Heart left ventricle (tissue), 16 donors: ENCODE data around the gene LPP. TPM values are rescaled to one million over a fixed set of nuclear protein-coding genes. Genes with fewer than 3 reads are reported as not detected.

ENCODE experiments used
- ATAC-seq, 4 donors: fragments of 200-7000 bp; cut with Tn5 transposase; one replicate each; pipeline ENCODE4 v1.9.1; 2020 to 2022; ENCODE audit warnings: moderate library complexity in 4 of 4, mild to moderate bottlenecking in 3 of 4, moderate number of reproducible peaks in 1 of 4
- DNase-seq, 5 donors: peaks; one replicate each; pipeline ENCODE4 v3.0.0-alpha.2; 2020
- H3K27ac ChIP-seq, 12 donors: fragments of 200-600 bp; sonication (generic) in 4 of 12; one replicate each; pipeline versions ENCODE4 v1.5.0 to v1.8.0; 2016 to 2022; ENCODE audit warnings: mild to moderate bottlenecking in 2 of 12
- H3K27me3 ChIP-seq, 9 donors: fragments of 200-600 bp; sonication (generic) in 2 of 9; one replicate each; pipeline versions ENCODE4 v1.5.1 to v1.8.0; 2016 to 2022; ENCODE audit warnings: mild to moderate bottlenecking in 3 of 9
- H3K36me3 ChIP-seq, 9 donors: fragments of 200-600 bp; sonication (generic) in 2 of 9; one replicate each; pipeline versions ENCODE4 v1.5.0 to v1.8.0; 2018 to 2022; ENCODE audit warnings: mild to moderate bottlenecking in 2 of 9
- H3K4me1 ChIP-seq, 12 donors: fragments of 200-600 bp; sonication (generic) in 4 of 12; one replicate each; pipeline versions ENCODE4 v1.5.0 to v1.8.0; 2016 to 2022; ENCODE audit warnings: mild to moderate bottlenecking in 3 of 12
- H3K4me3 ChIP-seq, 12 donors: fragments of 200-600 bp; sonication (generic) in 4 of 12; one replicate each; pipeline versions ENCODE4 v1.5.0 to v1.8.0; 2017 to 2022; ENCODE audit warnings: mild to moderate bottlenecking in 9 of 12, moderate library complexity in 4 of 12
- H3K9me3 ChIP-seq, 12 donors: fragments of 200-600 bp; sonication (generic) in 4 of 12; one replicate each; pipeline versions ENCODE4 v1.5.0 to v1.8.0; 2016 to 2022; ENCODE audit warnings: mild to moderate bottlenecking in 1 of 12
- POLR2A ChIP-seq, 2 donors: fragments of 450-650 bp; IDR thresholded peaks; one replicate each; pipeline ENCODE4 v1.6.1; 2017; ENCODE audit warnings: antibody characterized with exemption in 2 of 2, mild to moderate bottlenecking in 2 of 2, moderate library complexity in 2 of 2
- WGBS, 4 donors: extraction: QIAGEN DNeasy Blood & Tissue Kit in 2 of 4; methylation state at CpG; one replicate each; pipeline versions ENCODE4 v1.1.5 to v1.1.7; 2013 to 2018; 5-methylcytosine and 5-hydroxymethylcytosine counted together
- intact Hi-C, 10 donors: fragments of 100-400 bp; cut with DNase I; formaldehyde crosslinking; loops; one replicate each; pipeline versions ENCODE4 v1.11.1 to v1.14.2; 2022
- polyA plus RNA-seq, 2 donors: library from polyadenylated mRNA; stranded (reverse); fragments of 200-250 nt; gene quantifications; one replicate each; pipeline ENCODE4 v1.2.3, GENCODE V29; 2013
- total RNA-seq, 9 donors: library from RNA; depleted of rRNA in 2 of 9; stranded (reverse); fragments of >200 nt in 2 of 9; fragmentation: NEBNext Ultra II Directional in 3 of 9; extraction: Animal tissue kit (Norgen Biotek cat#: 25700) in 3 of 9; gene quantifications; one replicate each; pipeline versions ENCODE4 v1.1.0 to v1.2.4, GENCODE V29; 2016 to 2023
- TF ChIP-seq, protein P1 (sequence below), 12 donors: fragments of 200-600 bp; sonication (generic) in 4 of 12; IDR thresholded peaks; one replicate each; pipeline versions ENCODE4 v1.5.0 to v1.8.0; 2018 to 2022; ENCODE audit warnings: antibody characterized with exemption in 12 of 12, mild to moderate bottlenecking in 5 of 12
- donor health status: ischemic (EF 13 %, LVEDD 7.1; RV severe dilation, severe dysfunction).
- donor health status: healthy with polysubstance abuse.
- donor health status: DM: no; HTN: yes; CAD: no.
- donor health status: DM: no; HTN: no; CAD: no.
- donor health status: ischemic (EF 25% LVEDD 6.9; RV normal size, moderate dysfunction).
- donor health status: ischemic (EF 25% LVEDD 5.7; RV mildly dilated, moderate dysfunction).
- donor health status: healthy.
- donor health status: DM: yes; HTN: yes; CAD: no.
- donor health status: ischemic (EF 35%, LVEDD 5.7; RV mildly dilated, moderate dysfunction).
- donor health status: nonischemic (EF 11% LVEDD 7.7; RV severe dilation, severe dysfunction).
- donor health status: DM: yes; HTN: yes; CAD: no.
- donor health status: PGD.
- donor health status: ischemic (EF 29% LVEDD 5.4; RV normal size, mild dysfunction).
- donor health status: nonischemic (EF 23%, LVEDD 6.1; RV moderate dilation, normal function).

LPP gene
- total and polyA plus RNA-seq, 11 donors = 9.2 to 178 (median 100) TPM

- no peak overlapping the region for H3K27ac ChIP-seq
- WGBS, 4 donors = 92 to 93% (median 93%) methylated on average over 5 of the region's 5 CpGs
- no peaks in the 10 kb centered on the region for H3K36me3 ChIP-seq
- intact Hi-C loops = no loop called here
- peaks cover 0 to 3% (median 0%) of the 10 kb centered on the region in 12 donors for H3K9me3 ChIP-seq
- H3K4me1 ChIP-seq = peaks cover 0 to 13% (median 0%) of the 10 kb centered on the region in 12 donors
- H3K27me3 ChIP-seq = no peaks in the 10 kb centered on the region
- ATAC-seq = no peak
- no peak for DNase-seq
- TF ChIP-seq POLR2A (IDR thresholded peaks at IDR 0.05) = no peak
- TF ChIP-seq, protein P1, sequence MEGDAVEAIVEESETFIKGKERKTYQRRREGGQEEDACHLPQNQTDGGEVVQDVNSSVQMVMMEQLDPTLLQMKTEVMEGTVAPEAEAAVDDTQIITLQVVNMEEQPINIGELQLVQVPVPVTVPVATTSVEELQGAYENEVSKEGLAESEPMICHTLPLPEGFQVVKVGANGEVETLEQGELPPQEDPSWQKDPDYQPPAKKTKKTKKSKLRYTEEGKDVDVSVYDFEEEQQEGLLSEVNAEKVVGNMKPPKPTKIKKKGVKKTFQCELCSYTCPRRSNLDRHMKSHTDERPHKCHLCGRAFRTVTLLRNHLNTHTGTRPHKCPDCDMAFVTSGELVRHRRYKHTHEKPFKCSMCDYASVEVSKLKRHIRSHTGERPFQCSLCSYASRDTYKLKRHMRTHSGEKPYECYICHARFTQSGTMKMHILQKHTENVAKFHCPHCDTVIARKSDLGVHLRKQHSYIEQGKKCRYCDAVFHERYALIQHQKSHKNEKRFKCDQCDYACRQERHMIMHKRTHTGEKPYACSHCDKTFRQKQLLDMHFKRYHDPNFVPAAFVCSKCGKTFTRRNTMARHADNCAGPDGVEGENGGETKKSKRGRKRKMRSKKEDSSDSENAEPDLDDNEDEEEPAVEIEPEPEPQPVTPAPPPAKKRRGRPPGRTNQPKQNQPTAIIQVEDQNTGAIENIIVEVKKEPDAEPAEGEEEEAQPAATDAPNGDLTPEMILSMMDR (IDR thresholded peaks at IDR 0.05) = no peak
- no peak overlapping the region for H3K4me3 ChIP-seq
These were observed 20.7 kb upstream of the LPP start for GRCh38 chr3:188133219-188133618.

DNA sequence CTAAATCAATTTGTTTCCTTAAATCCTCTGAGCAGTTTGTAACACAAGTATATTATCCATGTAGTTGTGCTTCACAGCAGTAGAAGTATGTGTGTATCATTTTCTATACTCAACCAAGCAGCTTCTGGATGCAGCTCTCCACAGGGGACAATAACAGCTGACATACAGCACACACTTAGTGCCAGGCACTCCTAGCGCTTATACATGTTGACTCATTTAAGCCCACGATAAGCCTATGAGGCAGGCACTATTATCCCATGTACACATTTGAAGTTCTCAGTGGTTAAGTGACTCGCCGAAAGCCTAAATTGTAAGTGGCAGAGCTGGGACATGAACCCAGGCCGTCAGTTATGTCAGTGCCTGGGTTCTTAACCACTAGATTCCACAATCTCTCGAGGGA lies 20.3 kb upstream of the LPP start:
- TF ChIP-seq, protein P1 (IDR thresholded peaks at IDR 0.05) = no peak
- no peak for TF ChIP-seq POLR2A (IDR thresholded peaks at IDR 0.05)
- Histone ChIP-seq H3K27ac (no peak overlapping the region), H3K9me3 (peaks cover 0 to 3% (median 0%) of the 10 kb centered on the region in 12 donors), H3K36me3 (no peaks in the 10 kb centered on the region), H3K4me1 (peaks cover 0 to 13% (median 0%) of the 10 kb centered on the region in 12 donors), H3K27me3 (no peaks in the 10 kb centered on the region), H3K4me3 (no peak overlapping the region)
- intact Hi-C loops = no loop called here
- no peak for ATAC-seq
- 93 to 95% (median 93%) methylated on average over 6 of the region's 6 CpGs for WGBS, 4 donors
- DNase-seq = no peak

DNA sequence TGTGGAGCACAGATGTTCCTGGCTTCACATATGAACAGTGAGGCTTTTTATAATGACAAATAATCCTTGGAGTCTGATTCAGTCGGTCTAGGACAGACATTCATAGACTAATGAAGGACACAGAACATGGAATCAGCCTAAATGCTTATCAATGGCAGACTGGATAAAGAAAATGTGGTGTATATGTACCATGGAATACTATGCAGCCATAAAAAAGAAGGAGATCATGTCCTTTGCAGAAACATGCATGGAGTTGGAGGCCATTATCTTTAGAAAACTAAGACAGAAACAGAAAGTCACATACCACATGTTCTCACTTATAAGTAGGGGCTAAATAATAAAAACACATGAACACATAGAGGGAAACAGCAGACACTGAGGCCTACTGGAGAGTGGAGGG lies 19.9 kb upstream of the LPP start:
- no peak overlapping the region for H3K27ac ChIP-seq
- TF ChIP-seq, protein P1 (IDR thresholded peaks at IDR 0.05) = no peak
- TF ChIP-seq POLR2A (IDR thresholded peaks at IDR 0.05) = no peak
- no peak for ATAC-seq
- no peaks in the 10 kb centered on the region for H3K27me3 ChIP-seq
- H3K4me1 ChIP-seq = peaks cover 0 to 13% (median 0%) of the 10 kb centered on the region in 12 donors
- DNase-seq = no peak
- intact Hi-C loops = no loop called here
- WGBS, 4 donors = 81 to 97% (median 91%) methylated on average over 1 of the region's 1 CpG
- H3K9me3 ChIP-seq = peaks cover 0 to 3% (median 0%) of the 10 kb centered on the region in 12 donors
- no peaks in the 10 kb centered on the region for H3K36me3 ChIP-seq
- no peak overlapping the region for H3K4me3 ChIP-seq

- H3K27me3 ChIP-seq = no peaks in the 10 kb centered on the region
- peaks cover 0 to 13% (median 0%) of the 10 kb centered on the region in 12 donors for H3K4me1 ChIP-seq
- H3K9me3 ChIP-seq = peaks cover 0 to 3% (median 0%) of the 10 kb centered on the region in 12 donors
- no peak for DNase-seq
- WGBS, 4 donors = 90 to 100% (median 92%) methylated on average over 1 of the region's 1 CpG
- intact Hi-C loops = no loop called here
- no peak overlapping the region for H3K4me3 ChIP-seq
- ATAC-seq = no peak
- TF ChIP-seq POLR2A (IDR thresholded peaks at IDR 0.05) = no peak
- TF ChIP-seq, protein P1 (IDR thresholded peaks at IDR 0.05) = no peak
- H3K27ac ChIP-seq = no peak overlapping the region
- no peaks in the 10 kb centered on the region for H3K36me3 ChIP-seq
These were observed 19.1 kb upstream of the LPP start for GRCh38 chr3:188134856-188135255.
